PC-9 (cell line): Measurements from ENCODE around the gene SNX20. TPM values are rescaled to one million over a fixed set of nuclear protein-coding genes. Genes with fewer than 3 reads are reported as not detected.

Source experiments
- BruUV-seq: library from RNA; stranded (reverse); fragments of 400-500 nt; replicated peaks from 2 replicates; lab custom pipeline; 2021; lab: Mats Ljungman, UMichigan
- CTCF ChIA-PET: fragments of 300-600 bp; sonication (Branson Sonifier 250); formaldehyde crosslinking; loops from one replicate; lab custom pipeline; 2022; ENCODE audit warnings: antibody characterized with exemption; lab: Charles Lee
- POLR2A ChIA-PET: fragments of 300-600 bp; sonication (Branson Sonifier 250); formaldehyde crosslinking; loops from one replicate; lab custom pipeline; 2022; ENCODE audit warnings: antibody characterized with exemption; ENCODE audit not compliant: unreplicated experiment; lab: Charles Lee
- DNase-seq, 2 experiments: peaks; one replicate each; pipeline versions ENCODE4 v3.0.0 to v3.0.0-alpha.2; 2015 to 2022; ENCODE audit warnings: mixed read lengths in 1 of 2
- H2AFZ ChIP-seq: fragments of 200-600 bp; sonication (generic); 2 replicates; pipeline ENCODE4 v1.8.1; 2017; ENCODE audit warnings: antibody characterized with exemption
- H3F3A ChIP-seq: fragments of 200-600 bp; sonication (generic); 2 replicates; pipeline ENCODE4 v1.8.1; 2017; ENCODE audit warnings: antibody characterized with exemption, mild to moderate bottlenecking, low read depth; ENCODE audit not compliant: insufficient read depth
- H3K27ac ChIP-seq: fragments of 200-600 bp; sonication (generic); 2 replicates; pipeline ENCODE4 v1.6.1; 2016; ENCODE audit warnings: mixed run types
- H3K27me3 ChIP-seq: fragments of 200-600 bp; sonication (generic); 2 replicates; pipeline ENCODE4 v1.6.1; 2016; ENCODE audit warnings: low read depth, mixed run types; ENCODE audit not compliant: insufficient read depth
- H3K36me3 ChIP-seq: fragments of 200-600 bp; sonication (generic); 2 replicates; pipeline ENCODE4 v1.6.1; 2016; ENCODE audit warnings: low read depth, mixed run types
- H3K4me1 ChIP-seq: fragments of 200-600 bp; sonication (generic); replicated peaks from 2 replicates; pipeline ENCODE4 v1.6.1; 2016; ENCODE audit warnings: mixed run types; ENCODE audit not compliant: insufficient read depth
- H3K4me2 ChIP-seq: fragments of 200-600 bp; sonication (generic); 2 replicates; pipeline ENCODE4 v1.6.1; 2017; ENCODE audit warnings: mixed run types
- H3K4me3 ChIP-seq: fragments of 200-600 bp; sonication (generic); 2 replicates; pipeline ENCODE4 v1.6.1; 2016; ENCODE audit warnings: mixed run types
- H3K79me2 ChIP-seq: fragments of 200-600 bp; sonication (generic); 2 replicates; pipeline ENCODE4 v1.6.1; 2017; ENCODE audit warnings: low read depth, mixed run types
- H3K9me2 ChIP-seq: fragments of 200-600 bp; sonication (generic); 2 replicates; pipeline ENCODE4 v1.8.1; 2017; ENCODE audit warnings: mild to moderate bottlenecking; ENCODE audit not compliant: insufficient read depth
- H3K9me3 ChIP-seq: fragments of 200-600 bp; sonication (generic); 2 replicates; pipeline ENCODE4 v1.8.1; 2016; ENCODE audit warnings: low read depth; ENCODE audit not compliant: insufficient read depth
- H4K20me1 ChIP-seq: fragments of 200-600 bp; sonication (generic); 2 replicates; pipeline ENCODE4 v1.8.1; 2017; ENCODE audit not compliant: insufficient read depth
- EZH2 ChIP-seq: fragments of 200-600 bp; sonication (generic); IDR thresholded peaks from 2 replicates; pipeline ENCODE4 v1.8.0; 2017; ENCODE audit warnings: antibody characterized with exemption, low read depth
- intact Hi-C: fragments of 100-400 bp; cut with micrococcal nuclease; formaldehyde crosslinking; loops from one replicate; pipeline ENCODE4 v1.10.0; 2022; ENCODE audit not compliant: unreplicated experiment
- total RNA-seq: library from RNA; stranded (reverse); gene quantifications from 2 replicates; pipeline ENCODE4 v1.2.3, GENCODE V29; 2021
- TF ChIP-seq, protein P1 (sequence below): fragments of 200-600 bp; sonication (generic); conservative IDR thresholded peaks from 2 replicates; pipeline ENCODE4 v1.6.1; 2017; ENCODE audit warnings: mixed run types, antibody characterized with exemption, mild to moderate bottlenecking, moderate library complexity

Gene SNX20
- total RNA-seq, 1 experiment from 2014 or later: not detected

DNA sequence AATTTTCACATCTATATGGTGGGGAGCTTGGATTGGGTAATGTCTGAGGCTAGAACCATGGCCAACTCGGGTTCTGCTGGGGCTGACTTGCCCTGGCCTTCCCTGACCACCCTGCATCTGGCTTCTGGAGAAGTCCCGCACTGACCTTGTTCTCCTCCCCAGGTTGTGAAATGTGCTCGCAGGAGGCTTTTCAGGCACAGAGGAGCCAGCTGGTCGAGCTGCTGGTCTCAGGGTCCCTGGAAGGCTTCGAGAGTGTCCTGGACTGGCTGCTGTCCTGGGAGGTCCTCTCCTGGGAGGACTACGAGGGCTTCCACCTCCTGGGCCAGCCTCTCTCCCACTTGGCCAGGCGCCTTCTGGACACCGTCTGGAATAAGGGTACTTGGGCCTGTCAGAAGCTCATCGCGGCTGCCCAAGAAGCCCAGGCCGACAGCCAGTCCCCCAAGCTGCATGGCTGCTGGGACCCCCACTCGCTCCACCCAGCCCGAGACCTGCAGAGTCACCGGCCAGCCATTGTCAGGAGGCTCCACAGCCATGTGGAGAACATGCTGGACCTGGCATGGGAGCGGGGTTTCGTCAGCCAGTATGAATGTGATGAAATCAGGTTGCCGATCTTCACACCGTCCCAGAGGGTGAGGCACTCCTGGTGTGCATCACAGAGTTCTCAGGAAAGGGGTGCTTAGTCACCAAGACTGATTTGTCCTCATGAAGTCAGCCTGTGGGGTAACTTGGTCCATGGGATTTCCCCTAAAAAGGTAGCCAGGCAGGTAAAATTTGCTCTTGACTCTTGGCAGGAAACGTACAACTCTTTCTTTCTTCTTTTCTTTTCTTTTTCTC, 18.4 kb upstream of the SNX20 start:
- H3K36me3 ChIP-seq: no peaks in the 10 kb centered on the region
- ChIA-PET POLR2A (no interaction called here), CTCF (no interaction called here)
- no peaks in the 10 kb centered on the region for H4K20me1 ChIP-seq
- H3K27me3 ChIP-seq: no peaks in the 10 kb centered on the region
- peak overlapping the region; percentile 63 for H3K27ac ChIP-seq
- H3K9me3 ChIP-seq: peaks cover 9% of the 10 kb centered on the region
- TF ChIP-seq, protein P1, sequence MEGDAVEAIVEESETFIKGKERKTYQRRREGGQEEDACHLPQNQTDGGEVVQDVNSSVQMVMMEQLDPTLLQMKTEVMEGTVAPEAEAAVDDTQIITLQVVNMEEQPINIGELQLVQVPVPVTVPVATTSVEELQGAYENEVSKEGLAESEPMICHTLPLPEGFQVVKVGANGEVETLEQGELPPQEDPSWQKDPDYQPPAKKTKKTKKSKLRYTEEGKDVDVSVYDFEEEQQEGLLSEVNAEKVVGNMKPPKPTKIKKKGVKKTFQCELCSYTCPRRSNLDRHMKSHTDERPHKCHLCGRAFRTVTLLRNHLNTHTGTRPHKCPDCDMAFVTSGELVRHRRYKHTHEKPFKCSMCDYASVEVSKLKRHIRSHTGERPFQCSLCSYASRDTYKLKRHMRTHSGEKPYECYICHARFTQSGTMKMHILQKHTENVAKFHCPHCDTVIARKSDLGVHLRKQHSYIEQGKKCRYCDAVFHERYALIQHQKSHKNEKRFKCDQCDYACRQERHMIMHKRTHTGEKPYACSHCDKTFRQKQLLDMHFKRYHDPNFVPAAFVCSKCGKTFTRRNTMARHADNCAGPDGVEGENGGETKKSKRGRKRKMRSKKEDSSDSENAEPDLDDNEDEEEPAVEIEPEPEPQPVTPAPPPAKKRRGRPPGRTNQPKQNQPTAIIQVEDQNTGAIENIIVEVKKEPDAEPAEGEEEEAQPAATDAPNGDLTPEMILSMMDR: no peak
- TF ChIP-seq EZH2: no peak
- no peaks in the 10 kb centered on the region for H3K9me2 ChIP-seq
- no peak overlapping the region for H3K4me3 ChIP-seq
- H3K79me2 ChIP-seq: no peaks in the 10 kb centered on the region
- BruUV-seq: no TSS peak
- no peaks in the 10 kb centered on the region; the same call in 1 of the 2 replicates for H3F3A ChIP-seq
- peaks cover 21% of the 10 kb centered on the region for H3K4me1 ChIP-seq
- peak in 1 of 2 experiments; percentile 84 for DNase-seq
- peak overlapping the region; percentile 56; the same call in 1 of the 2 replicates for H2AFZ ChIP-seq
- intact Hi-C loops: no loop called here
- H3K4me2 ChIP-seq: no peak overlapping the region; the same call in 1 of the 2 replicates

DNA sequence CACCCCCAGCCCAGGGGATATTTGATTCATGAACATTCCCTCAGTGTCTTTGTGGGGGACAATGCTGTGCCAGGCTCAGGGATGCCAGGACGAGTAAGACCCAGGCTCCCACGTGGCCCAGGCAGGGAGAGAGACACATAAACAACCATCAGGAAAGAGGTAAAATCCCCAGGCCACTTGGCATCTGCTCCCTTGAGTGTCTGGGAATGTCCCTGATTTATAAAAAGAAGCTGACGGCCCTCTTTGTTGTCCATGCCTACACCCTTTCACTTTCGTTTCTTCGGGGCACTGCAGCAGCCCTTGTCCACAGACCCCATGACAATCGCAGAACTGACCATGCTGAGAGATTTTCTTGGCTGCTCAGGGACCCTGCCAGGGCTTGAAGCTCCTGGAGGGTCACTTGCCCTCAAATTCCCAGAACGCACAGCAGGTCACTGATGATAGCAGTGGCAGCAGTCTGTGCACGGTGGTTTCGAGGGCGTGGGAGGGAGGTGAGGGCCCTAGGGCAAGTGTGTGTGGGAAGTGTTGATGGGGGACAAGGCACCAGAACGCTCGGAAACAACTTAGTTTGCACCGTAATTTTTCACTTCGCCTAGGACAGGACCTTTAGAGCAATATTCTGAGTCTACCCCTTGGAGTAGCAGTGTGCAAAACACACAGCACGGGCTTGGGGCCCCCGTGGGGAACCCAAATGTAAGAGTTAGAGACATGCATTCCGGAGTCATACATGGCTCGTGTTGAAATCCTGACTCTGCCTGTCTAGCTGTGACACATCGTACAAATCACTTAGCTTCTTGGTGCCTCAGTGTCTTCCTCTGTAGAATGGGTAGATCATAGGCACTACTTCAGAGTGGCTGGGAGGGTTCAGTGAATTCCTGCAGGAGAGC, 17.0 kb upstream of the SNX20 start:
- no peak for TF ChIP-seq EZH2
- TF ChIP-seq, protein P1: no peak
- no peak overlapping the region for H3K4me2 ChIP-seq
- H4K20me1 ChIP-seq: no peaks in the 10 kb centered on the region
- CTCF ChIA-PET: no interaction called here
- H3K4me3 ChIP-seq: no peak overlapping the region
- no peaks in the 10 kb centered on the region for H3K27me3 ChIP-seq
- no peaks in the 10 kb centered on the region for H3K79me2 ChIP-seq
- no peaks in the 10 kb centered on the region for H3K9me2 ChIP-seq
- H2AFZ ChIP-seq: no peak overlapping the region
- no peak overlapping the region for H3K27ac ChIP-seq
- H3K36me3 ChIP-seq: no peaks in the 10 kb centered on the region
- DNase-seq: no peak
- intact Hi-C loops: no loop called here
- BruUV-seq: no TSS peak
- H3K9me3 ChIP-seq: no peaks in the 10 kb centered on the region
- POLR2A ChIA-PET: no interaction called here
- H3F3A ChIP-seq: no peaks in the 10 kb centered on the region; the same call in 1 of the 2 replicates
- H3K4me1 ChIP-seq: peaks cover 21% of the 10 kb centered on the region

- no peaks in the 10 kb centered on the region for H3K27me3 ChIP-seq
- intact Hi-C loops: no loop called here
- BruUV-seq: no TSS peak
- no peaks in the 10 kb centered on the region for H4K20me1 ChIP-seq
- no peaks in the 10 kb centered on the region for H3K9me3 ChIP-seq
- ChIA-PET CTCF (no interaction called here), POLR2A (no interaction called here)
- no peak overlapping the region for H3K27ac ChIP-seq
- H2AFZ ChIP-seq: no peak overlapping the region
- H3K4me1 ChIP-seq: peaks cover 21% of the 10 kb centered on the region
- DNase-seq: no peak
- no peaks in the 10 kb centered on the region for H3K36me3 ChIP-seq
- H3K79me2 ChIP-seq: no peaks in the 10 kb centered on the region
- no peak overlapping the region for H3K4me3 ChIP-seq
- H3K9me2 ChIP-seq: no peaks in the 10 kb centered on the region
- no peak for TF ChIP-seq EZH2
- TF ChIP-seq, protein P1: no peak
- no peak overlapping the region for H3K4me2 ChIP-seq
- no peaks in the 10 kb centered on the region; the same call in 1 of the 2 replicates for H3F3A ChIP-seq
Measured at GRCh38 chr16:50697421-50697715, 16.3 kb upstream of the SNX20 start.
